Hepatocyte (in vitro differentiated cells): ENCODE measurements around the gene IFI27L1.

Experiments used
- EZH2 ChIP-seq: fragments of 200-600 bp; sonication (generic); IDR thresholded peaks from 2 replicates; pipeline ENCODE4 v1.6.1; 2016; ENCODE audit warnings: antibody characterized with exemption, mild to moderate bottlenecking, borderline replicate concordance
- TF ChIP-seq, protein P1 (sequence below): fragments of 200-600 bp; sonication (generic); IDR thresholded peaks from 2 replicates; pipeline ENCODE4 v1.5.1; 2016; ENCODE audit warnings: antibody characterized with exemption, mild to moderate bottlenecking; ENCODE audit not compliant: poor library complexity

DNA sequence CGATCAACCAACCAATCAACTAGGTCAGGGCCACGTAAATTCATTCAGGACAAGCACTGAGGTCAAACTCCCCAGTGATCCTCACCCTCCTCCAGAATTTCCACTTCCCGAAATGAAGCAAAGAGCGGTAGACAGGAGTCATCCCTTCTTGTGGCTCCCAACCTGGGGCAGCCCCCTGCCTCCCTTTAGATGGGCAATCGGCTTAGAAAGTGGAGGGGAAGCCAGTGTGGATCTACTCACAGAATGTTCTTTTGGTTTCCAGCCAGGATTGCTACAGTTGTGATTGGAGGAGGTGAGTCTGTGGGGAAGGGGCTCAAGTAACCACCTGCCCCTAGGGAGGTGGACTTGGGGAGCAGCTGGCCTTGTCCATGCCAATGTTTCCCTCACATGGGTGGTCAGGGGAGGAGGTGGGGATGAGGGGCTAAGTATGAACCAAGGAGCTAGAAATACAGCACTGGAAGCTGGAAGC, 33.5 kb downstream of the IFI27L1 start:
- no peak for TF ChIP-seq EZH2
- TF ChIP-seq, protein P1, sequence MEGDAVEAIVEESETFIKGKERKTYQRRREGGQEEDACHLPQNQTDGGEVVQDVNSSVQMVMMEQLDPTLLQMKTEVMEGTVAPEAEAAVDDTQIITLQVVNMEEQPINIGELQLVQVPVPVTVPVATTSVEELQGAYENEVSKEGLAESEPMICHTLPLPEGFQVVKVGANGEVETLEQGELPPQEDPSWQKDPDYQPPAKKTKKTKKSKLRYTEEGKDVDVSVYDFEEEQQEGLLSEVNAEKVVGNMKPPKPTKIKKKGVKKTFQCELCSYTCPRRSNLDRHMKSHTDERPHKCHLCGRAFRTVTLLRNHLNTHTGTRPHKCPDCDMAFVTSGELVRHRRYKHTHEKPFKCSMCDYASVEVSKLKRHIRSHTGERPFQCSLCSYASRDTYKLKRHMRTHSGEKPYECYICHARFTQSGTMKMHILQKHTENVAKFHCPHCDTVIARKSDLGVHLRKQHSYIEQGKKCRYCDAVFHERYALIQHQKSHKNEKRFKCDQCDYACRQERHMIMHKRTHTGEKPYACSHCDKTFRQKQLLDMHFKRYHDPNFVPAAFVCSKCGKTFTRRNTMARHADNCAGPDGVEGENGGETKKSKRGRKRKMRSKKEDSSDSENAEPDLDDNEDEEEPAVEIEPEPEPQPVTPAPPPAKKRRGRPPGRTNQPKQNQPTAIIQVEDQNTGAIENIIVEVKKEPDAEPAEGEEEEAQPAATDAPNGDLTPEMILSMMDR = no peak
